ENCODE data around the gene TBXT. TPM values are rescaled to one million over a fixed set of nuclear protein-coding genes. Genes with fewer than 3 reads are reported as not detected.
A peak's percentile ranks its signal among the peaks of the same experiment; 100 is the strongest.

Gene TBXT
- total and polyA plus RNA-seq, 9 of the 15 experiments (the other 6 are each of a cell fraction or from before 2014, with no cell fraction given), result not detected

DNA sequence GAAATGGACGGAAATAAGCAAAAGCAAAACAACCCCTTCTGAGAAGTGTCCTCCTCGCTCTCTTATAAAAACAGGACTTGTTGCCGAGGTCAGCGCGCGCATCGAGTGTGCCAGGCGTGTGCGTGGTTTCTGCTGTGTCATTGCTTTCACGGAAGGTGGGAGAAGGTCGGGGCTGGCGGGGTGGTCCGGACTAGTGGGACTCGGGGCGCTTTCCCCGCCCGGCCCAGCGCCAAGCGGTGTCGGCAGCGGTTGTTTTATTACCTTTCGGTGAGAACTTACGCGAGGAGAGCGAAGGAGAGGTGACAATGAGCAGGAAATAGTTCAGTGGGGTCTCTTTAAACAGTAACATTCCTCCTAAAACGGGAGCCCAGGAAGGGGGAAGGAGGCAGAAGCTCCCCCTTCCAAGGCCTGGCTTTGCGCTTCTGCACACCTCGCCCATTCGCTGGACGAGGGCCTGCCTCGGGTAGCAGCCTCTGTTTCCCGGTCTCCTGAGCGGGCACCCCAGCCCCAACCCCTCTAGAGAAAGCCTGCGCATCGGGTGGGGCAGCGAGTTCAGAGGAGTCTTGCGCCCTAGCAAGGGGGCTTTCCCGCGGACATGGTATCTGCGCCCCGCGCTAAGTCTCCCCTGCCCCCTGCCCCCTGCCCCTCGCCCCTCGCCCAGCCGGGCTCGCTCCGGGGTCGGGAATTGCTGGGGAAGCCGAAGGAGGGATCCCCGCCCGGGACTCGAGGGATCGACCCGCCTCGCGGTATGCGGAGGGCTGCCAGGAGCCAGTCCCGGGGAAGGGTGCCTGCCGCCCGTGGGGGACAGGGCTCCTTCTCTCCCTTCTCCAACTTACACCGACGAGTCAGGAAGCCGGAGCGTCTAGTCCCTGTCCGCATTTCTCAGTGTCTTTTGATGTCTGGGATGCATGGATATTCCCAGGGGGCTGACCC lies 1.2 kb upstream of the TBXT start:
- Histone ChIP-seq H4K20me1 (replicated peaks; ENCODE audit: control insufficient read depth, insufficient read depth, low read length) (no peaks in the 10 kb centered on the region), H2AFZ (ENCODE audit: low read depth, low read length) (no peak overlapping the region), H3K9me3 (replicated peaks; ENCODE audit: control insufficient read depth, insufficient read depth, low read depth, low read length) (no peaks in the 10 kb centered on the region), H3K9me1 (ENCODE audit: control insufficient read depth, insufficient read depth, low read length) (no peaks in the 10 kb centered on the region), H3K4me1 (replicated peaks in 1 of 2; ENCODE audit: control insufficient read depth in 2 of 2, insufficient read depth in 2 of 2, low read length in 2 of 2) (peaks cover 0 to 17% of the 10 kb centered on the region in 2 experiments; a peak in 1 of 5 replicates), H3K9ac (ENCODE audit: insufficient read depth in 1 of 2, low read depth in 2 of 2, low read length in 2 of 2) (no peak overlapping the region), H3K4me2 (ENCODE audit: insufficient read depth, low read length) (no peak overlapping the region), H3K27ac (ENCODE audit: extremely low read depth, low read depth, low read length) (no peak overlapping the region), H3K27me3 (ENCODE audit: control insufficient read depth in 2 of 2, insufficient read depth in 2 of 2, low read length in 2 of 2) (peaks cover 30 to 69% of the 10 kb centered on the region in 2 experiments), H3K4me3 (no peak overlapping the region), H3K79me2 (ENCODE audit: control insufficient read depth, insufficient read depth, low read length) (no peaks in the 10 kb centered on the region), H3K36me3 (ENCODE audit: control insufficient read depth, insufficient read depth, low read length) (no peaks in the 10 kb centered on the region)
- intact Hi-C loops (cut with micrococcal nuclease) (no loop called here), in situ Hi-C loops (cut with MboI) (no loop called here)
- WGBS (ENCODE audit: insufficient coverage, low coverage, missing lambda C conversion rate), result 21% methylated on average over 55 of the region's 65 CpGs
- FAIRE-seq, result no peak
- no peak for TF ChIP-seq ILK (tag; IDR thresholded peaks at IDR 0.05; ENCODE audit: borderline replicate concordance, low read depth)
- TF ChIP-seq, protein P1, sequence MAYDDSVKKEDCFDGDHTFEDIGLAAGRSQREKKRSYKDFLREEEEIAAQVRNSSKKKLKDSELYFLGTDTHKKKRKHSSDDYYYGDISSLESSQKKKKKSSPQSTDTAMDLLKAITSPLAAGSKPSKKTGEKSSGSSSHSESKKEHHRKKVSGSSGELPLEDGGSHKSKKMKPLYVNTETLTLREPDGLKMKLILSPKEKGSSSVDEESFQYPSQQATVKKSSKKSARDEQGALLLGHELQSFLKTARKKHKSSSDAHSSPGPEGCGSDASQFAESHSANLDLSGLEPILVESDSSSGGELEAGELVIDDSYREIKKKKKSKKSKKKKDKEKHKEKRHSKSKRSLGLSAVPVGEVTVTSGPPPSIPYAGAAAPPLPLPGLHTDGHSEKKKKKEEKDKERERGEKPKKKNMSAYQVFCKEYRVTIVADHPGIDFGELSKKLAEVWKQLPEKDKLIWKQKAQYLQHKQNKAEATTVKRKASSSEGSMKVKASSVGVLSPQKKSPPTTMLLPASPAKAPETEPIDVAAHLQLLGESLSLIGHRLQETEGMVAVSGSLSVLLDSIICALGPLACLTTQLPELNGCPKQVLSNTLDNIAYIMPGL (CRISPR knock-in tag; IDR thresholded peaks at IDR 0.05), result no peak
- no peak for TF ChIP-seq ZNF217 (CRISPR knock-in tag; IDR thresholded peaks at IDR 0.05)
- no peak for TF ChIP-seq FOXA1 (IDR thresholded peaks at IDR 0.05; ENCODE audit: borderline replicate concordance)
- TF ChIP-seq HDAC8 (tag; IDR thresholded peaks at IDR 0.05), result no peak
- TF ChIP-seq, protein P2, sequence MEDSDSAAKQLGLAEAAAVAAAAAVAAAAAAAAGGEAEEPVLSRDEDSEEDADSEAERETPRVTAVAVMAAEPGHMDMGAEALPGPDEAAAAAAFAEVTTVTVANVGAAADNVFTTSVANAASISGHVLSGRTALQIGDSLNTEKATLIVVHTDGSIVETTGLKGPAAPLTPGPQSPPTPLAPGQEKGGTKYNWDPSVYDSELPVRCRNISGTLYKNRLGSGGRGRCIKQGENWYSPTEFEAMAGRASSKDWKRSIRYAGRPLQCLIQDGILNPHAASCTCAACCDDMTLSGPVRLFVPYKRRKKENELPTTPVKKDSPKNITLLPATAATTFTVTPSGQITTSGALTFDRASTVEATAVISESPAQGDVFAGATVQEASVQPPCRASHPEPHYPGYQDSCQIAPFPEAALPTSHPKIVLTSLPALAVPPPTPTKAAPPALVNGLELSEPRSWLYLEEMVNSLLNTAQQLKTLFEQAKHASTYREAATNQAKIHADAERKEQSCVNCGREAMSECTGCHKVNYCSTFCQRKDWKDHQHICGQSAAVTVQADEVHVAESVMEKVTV (CRISPR knock-in tag; IDR thresholded peaks at IDR 0.05), result no peak
- TF ChIP-seq RBM14 (IDR thresholded peaks at IDR 0.05; ENCODE audit: borderline replicate concordance, insufficient read depth, low read depth, low read length), result no peak
- no peak for TF ChIP-seq RNF2 (IDR thresholded peaks at IDR 0.05)
- TF ChIP-seq POLR3A (IDR thresholded peaks at IDR 0.05; ENCODE audit: borderline replicate concordance, extremely low read depth, insufficient read depth, insufficient read length), result no peak
- TF ChIP-seq, protein P3, sequence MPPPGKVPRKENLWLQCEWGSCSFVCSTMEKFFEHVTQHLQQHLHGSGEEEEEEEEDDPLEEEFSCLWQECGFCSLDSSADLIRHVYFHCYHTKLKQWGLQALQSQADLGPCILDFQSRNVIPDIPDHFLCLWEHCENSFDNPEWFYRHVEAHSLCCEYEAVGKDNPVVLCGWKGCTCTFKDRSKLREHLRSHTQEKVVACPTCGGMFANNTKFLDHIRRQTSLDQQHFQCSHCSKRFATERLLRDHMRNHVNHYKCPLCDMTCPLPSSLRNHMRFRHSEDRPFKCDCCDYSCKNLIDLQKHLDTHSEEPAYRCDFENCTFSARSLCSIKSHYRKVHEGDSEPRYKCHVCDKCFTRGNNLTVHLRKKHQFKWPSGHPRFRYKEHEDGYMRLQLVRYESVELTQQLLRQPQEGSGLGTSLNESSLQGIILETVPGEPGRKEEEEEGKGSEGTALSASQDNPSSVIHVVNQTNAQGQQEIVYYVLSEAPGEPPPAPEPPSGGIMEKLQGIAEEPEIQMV (tag; conservative IDR thresholded peaks at IDR 0.05; ENCODE audit: low read depth), result no peak
- no peak for TF ChIP-seq RFX5 (IDR thresholded peaks at IDR 0.05; ENCODE audit: low read depth, low read length)
- no peak for TF ChIP-seq DNMT1 (IDR thresholded peaks at IDR 0.05)
- no peak for TF ChIP-seq PTBP1 (IDR thresholded peaks at IDR 0.05; ENCODE audit: low read depth, low read length)
- TF ChIP-seq NCOR1 (IDR thresholded peaks at IDR 0.05), result no peak
- no peak for TF ChIP-seq SAFB2 (IDR thresholded peaks at IDR 0.05; ENCODE audit: borderline replicate concordance, low read depth, low read length, severe bottlenecking)
- TF ChIP-seq SREBF2 (CRISPR knock-in tag; IDR thresholded peaks at IDR 0.05), result no peak
- no peak for TF ChIP-seq ZNF23 (CRISPR knock-in tag; IDR thresholded peaks at IDR 0.05)
- TF ChIP-seq ZNF263 (CRISPR knock-in tag; IDR thresholded peaks at IDR 0.05; ENCODE audit: borderline replicate concordance), result no peak
- DNase-seq (ENCODE audit: extremely low read depth in 1 of 4, low spot score in 3 of 4), result peak in 1 of 4 experiments; percentile 6
- CTCF ChIA-PET (ENCODE audit: low intra/inter-chr PET ratio), result no interaction called here
- POLR2A ChIA-PET, result no interaction called here
- no peak for ATAC-seq
- no TSS peak for BruUV-seq (replicated peaks)

All from K562 (cell line).